Esophagus squamous epithelium (tissue), 4 donors: ENCODE results near the gene IQGAP2.

ENCODE experiments used
- CTCF ChIP-seq, 6 experiments: fragments of 450-650 bp in 4 of 6; fragments of 200-600 bp in 2 of 6; sonication (generic) in 2 of 6; IDR thresholded peaks; one replicate each; pipeline ENCODE4 v1.5.1; 2016 to 2019; ENCODE audit warnings: antibody characterized with exemption in 6 of 6, mild to moderate bottlenecking in 4 of 6, moderate library complexity in 4 of 6
- POLR2A ChIP-seq, 4 donors: fragments of 450-650 bp; IDR thresholded peaks; one replicate each; pipeline ENCODE4 v1.6.1; 2017; ENCODE audit warnings: antibody characterized with exemption in 4 of 4, mild to moderate bottlenecking in 4 of 4, moderate library complexity in 3 of 4

GRCh38 chr5:76376866-76377230 lies 26.2 kb upstream of the IQGAP2 start:
- TF ChIP-seq POLR2A (IDR thresholded peaks at IDR 0.05) (no peak), CTCF (IDR thresholded peaks at IDR 0.05) (no peak)
